RWPE2 (cell line): ENCODE measurements around the gene DBP.

Experiments
- ATAC-seq: fragments of 200-7000 bp; cut with Tn5 transposase; 3 replicates; pipeline ENCODE4 v1.9.1; 2021; ENCODE audit warnings: low read depth
- DNase-seq: peaks from one replicate; pipeline ENCODE4 v3.0.0-alpha.2; 2020; ENCODE audit warnings: low spot score
- H3K27ac ChIP-seq: fragments of 450-650 bp; 2 replicates; pipeline ENCODE4 v1.5.1; 2017; ENCODE audit warnings: mild to moderate bottlenecking; ENCODE audit not compliant: poor library complexity, severe bottlenecking
- H3K27me3 ChIP-seq: fragments of 250-450 bp; sonication (Bioruptor Pico); 2 replicates; pipeline ENCODE4 v1.5.1; 2021; ENCODE audit warnings: mild to moderate bottlenecking, moderate library complexity; ENCODE audit not compliant: insufficient read depth, poor library complexity, severe bottlenecking
- H3K36me3 ChIP-seq: fragments of 250-450 bp; sonication (Bioruptor Pico); 2 replicates; pipeline ENCODE4 v1.5.1; 2020; ENCODE audit warnings: low read depth, mild to moderate bottlenecking, moderate library complexity
- H3K4me1 ChIP-seq: fragments of 250-450 bp; sonication (Bioruptor Pico); 2 replicates; pipeline ENCODE4 v1.5.1; 2021; ENCODE audit warnings: mild to moderate bottlenecking, moderate library complexity; ENCODE audit not compliant: insufficient read depth, poor library complexity, severe bottlenecking
- H3K4me3 ChIP-seq: fragments of 250-450 bp; sonication (Bioruptor Pico); 2 replicates; pipeline ENCODE4 v1.5.1; 2021; ENCODE audit warnings: mild to moderate bottlenecking, moderate library complexity; ENCODE audit not compliant: severe bottlenecking
- H3K9me3 ChIP-seq: fragments of 250-450 bp; sonication (Bioruptor Pico); 2 replicates; pipeline ENCODE4 v1.5.1; 2021; ENCODE audit warnings: mild to moderate bottlenecking, moderate library complexity; ENCODE audit not compliant: severe bottlenecking
- TF ChIP-seq, protein P1 (sequence below): fragments of 450-650 bp; IDR thresholded peaks from one replicate; pipeline ENCODE4 v1.5.1; 2017; ENCODE audit warnings: mild to moderate bottlenecking, moderate library complexity; ENCODE audit not compliant: poor library complexity, severe bottlenecking

The DBP gene

GRCh38 chr19:48644355-48644754 is 7.2 kb upstream of the DBP start:
- no peak for DNase-seq
- H3K36me3 ChIP-seq = no peaks in the 10 kb centered on the region
- no peak overlapping the region for H3K27ac ChIP-seq
- H3K9me3 ChIP-seq = no peaks in the 10 kb centered on the region
- no peak overlapping the region for H3K4me3 ChIP-seq
- TF ChIP-seq, protein P1, sequence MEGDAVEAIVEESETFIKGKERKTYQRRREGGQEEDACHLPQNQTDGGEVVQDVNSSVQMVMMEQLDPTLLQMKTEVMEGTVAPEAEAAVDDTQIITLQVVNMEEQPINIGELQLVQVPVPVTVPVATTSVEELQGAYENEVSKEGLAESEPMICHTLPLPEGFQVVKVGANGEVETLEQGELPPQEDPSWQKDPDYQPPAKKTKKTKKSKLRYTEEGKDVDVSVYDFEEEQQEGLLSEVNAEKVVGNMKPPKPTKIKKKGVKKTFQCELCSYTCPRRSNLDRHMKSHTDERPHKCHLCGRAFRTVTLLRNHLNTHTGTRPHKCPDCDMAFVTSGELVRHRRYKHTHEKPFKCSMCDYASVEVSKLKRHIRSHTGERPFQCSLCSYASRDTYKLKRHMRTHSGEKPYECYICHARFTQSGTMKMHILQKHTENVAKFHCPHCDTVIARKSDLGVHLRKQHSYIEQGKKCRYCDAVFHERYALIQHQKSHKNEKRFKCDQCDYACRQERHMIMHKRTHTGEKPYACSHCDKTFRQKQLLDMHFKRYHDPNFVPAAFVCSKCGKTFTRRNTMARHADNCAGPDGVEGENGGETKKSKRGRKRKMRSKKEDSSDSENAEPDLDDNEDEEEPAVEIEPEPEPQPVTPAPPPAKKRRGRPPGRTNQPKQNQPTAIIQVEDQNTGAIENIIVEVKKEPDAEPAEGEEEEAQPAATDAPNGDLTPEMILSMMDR = no peak
- H3K27me3 ChIP-seq = no peaks in the 10 kb centered on the region
- ATAC-seq = no peak
- H3K4me1 ChIP-seq = peaks cover 4% of the 10 kb centered on the region

DNA sequence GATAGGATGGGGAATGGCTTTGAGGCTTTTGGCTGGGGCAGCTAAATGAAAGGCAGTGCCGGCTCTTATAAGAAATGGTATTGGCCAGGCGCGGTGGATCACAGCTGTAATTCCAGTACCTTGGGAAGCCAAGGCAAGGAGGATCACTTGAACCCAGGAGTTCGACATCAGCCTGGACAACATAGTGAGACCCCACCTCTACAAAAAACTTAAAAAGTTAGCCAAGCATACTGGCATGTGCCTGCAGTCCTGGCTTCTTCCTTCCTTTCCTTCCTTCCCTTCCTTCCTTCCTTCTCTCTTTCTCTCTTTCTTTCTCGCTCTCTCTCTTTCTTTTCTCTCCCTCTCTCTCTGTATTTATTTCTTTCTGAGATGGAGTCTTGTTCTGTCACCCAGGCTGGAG is 5.7 kb upstream of the DBP start:
- Histone ChIP-seq H3K9me3 (no peaks in the 10 kb centered on the region), H3K36me3 (no peaks in the 10 kb centered on the region), H3K27ac (no peak overlapping the region), H3K4me1 (no peaks in the 10 kb centered on the region), H3K27me3 (no peaks in the 10 kb centered on the region), H3K4me3 (no peak overlapping the region)
- DNase-seq = no peak
- no peak for ATAC-seq
- TF ChIP-seq, protein P1 = no peak

DNA sequence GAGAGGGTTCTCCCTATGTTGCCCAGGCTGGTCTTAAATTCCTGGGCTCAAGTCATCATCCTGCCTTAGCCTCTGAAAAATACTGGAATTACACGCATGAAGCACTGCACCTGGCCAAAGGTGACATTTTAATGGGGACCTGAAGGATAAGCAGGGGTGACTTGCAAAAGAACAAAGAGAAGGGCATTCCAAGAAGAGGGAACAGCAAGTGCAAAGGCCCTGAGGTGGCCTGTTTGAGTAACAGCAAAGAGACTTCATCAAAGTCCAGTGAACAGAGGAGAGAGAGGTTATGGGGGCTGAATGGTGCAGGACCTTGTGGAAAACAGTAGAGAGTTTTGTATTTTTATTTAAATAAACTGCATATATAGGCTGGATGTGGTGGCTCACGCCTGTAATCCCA is 4.7 kb upstream of the DBP start:
- Histone ChIP-seq H3K4me1 (no peaks in the 10 kb centered on the region), H3K36me3 (no peaks in the 10 kb centered on the region), H3K4me3 (no peak overlapping the region), H3K9me3 (no peaks in the 10 kb centered on the region), H3K27ac (no peak overlapping the region), H3K27me3 (no peaks in the 10 kb centered on the region)
- no peak for ATAC-seq
- TF ChIP-seq, protein P1 = no peak
- no peak for DNase-seq

GRCh38 chr19:48639483-48640375 is 2.5 kb upstream of the DBP start:
- Histone ChIP-seq H3K9me3 (no peaks in the 10 kb centered on the region), H3K27ac (no peak overlapping the region), H3K4me1 (peaks cover 5% of the 10 kb centered on the region), H3K36me3 (no peaks in the 10 kb centered on the region), H3K27me3 (no peaks in the 10 kb centered on the region), H3K4me3 (no peak overlapping the region)
- TF ChIP-seq, protein P1 = no peak
- DNase-seq (no peak), ATAC-seq (no peak)

DNA sequence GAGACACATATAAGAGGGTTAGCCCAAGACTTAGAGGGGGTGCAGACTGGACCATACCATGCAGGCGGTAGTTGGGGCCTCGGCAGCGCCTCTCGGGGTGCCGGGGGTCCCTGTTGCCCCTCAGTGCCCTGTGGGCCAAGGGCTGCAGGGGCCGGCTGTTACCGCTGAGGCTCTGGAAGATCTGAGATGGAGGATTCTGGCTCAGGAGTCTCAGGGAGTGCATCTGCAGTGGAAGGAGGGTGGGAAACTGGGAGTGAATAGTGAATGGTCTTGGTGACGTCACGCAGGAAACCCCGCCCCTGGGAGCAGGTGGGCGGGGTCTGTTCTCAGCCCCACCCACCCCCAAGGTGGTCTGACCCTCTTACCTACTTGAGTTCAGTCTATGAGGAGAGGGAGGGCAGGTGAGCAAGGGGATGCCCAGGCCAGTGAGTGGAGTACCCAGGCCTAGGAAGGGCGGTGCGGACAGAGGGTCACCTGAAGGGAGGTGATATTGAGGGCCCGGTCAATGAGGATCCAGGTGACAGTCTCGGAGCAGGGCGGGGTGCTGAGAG is 1.7 kb upstream of the DBP start:
- ATAC-seq (no peak), DNase-seq (no peak)
- Histone ChIP-seq H3K4me3 (no peak overlapping the region), H3K4me1 (peaks cover 11% of the 10 kb centered on the region), H3K27ac (peak overlapping the region; percentile 90), H3K36me3 (no peaks in the 10 kb centered on the region), H3K9me3 (no peaks in the 10 kb centered on the region), H3K27me3 (no peaks in the 10 kb centered on the region)
- TF ChIP-seq, protein P1 = no peak
